Testis (tissue), 2 donors: Measurements from ENCODE around the gene IRF5.
"Not testable (repeated sequence)": the region's sequence is repeated elsewhere in the genome, so short reads cannot be mapped to it uniquely, and the experiment has no call there.

Experiments used
- POLR2A ChIP-seq: fragments of 450-650 bp; IDR thresholded peaks from one replicate; pipeline ENCODE4 v1.6.1; 2017; ENCODE audit warnings: antibody characterized with exemption, mild to moderate bottlenecking, moderate library complexity
- TF ChIP-seq, protein P1 (sequence below), 3 experiments: fragments of 450-650 bp in 2 of 3; fragments of 200-600 bp in 1 of 3; sonication (generic) in 1 of 3; IDR thresholded peaks; one replicate each; pipeline ENCODE4 v1.5.1; 2016 to 2019; ENCODE audit warnings: antibody characterized with exemption in 3 of 3, mild to moderate bottlenecking in 2 of 3, moderate library complexity in 1 of 3

DNA sequence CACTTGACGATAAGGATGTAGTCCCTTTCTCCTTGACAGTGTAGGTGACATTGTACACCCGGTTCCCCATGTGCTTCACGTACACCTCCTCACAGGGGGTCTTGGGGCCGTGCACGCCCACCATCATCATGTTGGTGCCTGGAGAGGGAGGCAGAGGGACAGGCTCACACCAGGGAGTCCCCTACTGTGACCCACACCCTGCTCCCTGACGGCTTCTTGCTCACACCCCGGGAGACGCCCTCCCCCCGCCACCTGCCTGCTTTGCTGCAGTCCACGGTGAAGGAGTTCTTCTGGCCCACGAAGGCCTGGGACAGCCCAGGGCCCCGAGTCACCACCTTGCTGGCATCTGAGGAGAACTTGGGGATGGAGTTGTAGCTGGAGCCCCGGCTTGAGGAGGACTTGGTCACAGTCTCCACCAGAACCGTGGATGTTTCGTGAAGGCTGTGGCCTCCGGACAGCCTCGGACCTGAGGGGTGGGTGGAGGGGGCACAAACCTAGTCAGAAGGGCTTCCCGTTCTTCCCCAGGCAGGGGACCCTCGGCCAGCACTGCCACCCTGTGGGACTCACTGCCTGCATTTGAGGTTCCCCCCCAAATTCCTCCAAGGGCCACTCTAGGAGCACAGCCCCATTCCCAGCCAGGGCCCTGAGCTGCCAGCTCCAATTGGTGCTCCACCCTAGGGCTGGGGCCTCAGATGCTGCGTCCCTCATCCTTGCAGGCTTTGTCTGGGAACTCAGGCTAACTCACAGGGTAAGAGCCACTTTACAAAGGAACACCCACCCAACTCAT is 24.8 kb upstream of the IRF5 start:
- TF ChIP-seq, protein P1, sequence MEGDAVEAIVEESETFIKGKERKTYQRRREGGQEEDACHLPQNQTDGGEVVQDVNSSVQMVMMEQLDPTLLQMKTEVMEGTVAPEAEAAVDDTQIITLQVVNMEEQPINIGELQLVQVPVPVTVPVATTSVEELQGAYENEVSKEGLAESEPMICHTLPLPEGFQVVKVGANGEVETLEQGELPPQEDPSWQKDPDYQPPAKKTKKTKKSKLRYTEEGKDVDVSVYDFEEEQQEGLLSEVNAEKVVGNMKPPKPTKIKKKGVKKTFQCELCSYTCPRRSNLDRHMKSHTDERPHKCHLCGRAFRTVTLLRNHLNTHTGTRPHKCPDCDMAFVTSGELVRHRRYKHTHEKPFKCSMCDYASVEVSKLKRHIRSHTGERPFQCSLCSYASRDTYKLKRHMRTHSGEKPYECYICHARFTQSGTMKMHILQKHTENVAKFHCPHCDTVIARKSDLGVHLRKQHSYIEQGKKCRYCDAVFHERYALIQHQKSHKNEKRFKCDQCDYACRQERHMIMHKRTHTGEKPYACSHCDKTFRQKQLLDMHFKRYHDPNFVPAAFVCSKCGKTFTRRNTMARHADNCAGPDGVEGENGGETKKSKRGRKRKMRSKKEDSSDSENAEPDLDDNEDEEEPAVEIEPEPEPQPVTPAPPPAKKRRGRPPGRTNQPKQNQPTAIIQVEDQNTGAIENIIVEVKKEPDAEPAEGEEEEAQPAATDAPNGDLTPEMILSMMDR (IDR thresholded peaks at IDR 0.05), result not testable (repeated sequence)
- TF ChIP-seq POLR2A, result not testable (repeated sequence)
